DMS53 treated with DMSO at 0.1 percent for 48 hours (cell line): ENCODE measurements around the gene TENT5A.
"Not testable (repeated sequence)": the region's sequence is repeated elsewhere in the genome, so short reads cannot be mapped to it uniquely, and the experiment has no call there.

Experiments used
- DNase-seq: peaks from one replicate; lab custom pipeline; 2025; ENCODE audit not compliant: unreplicated experiment; lab: John Stamatoyannopoulos, UW

The TENT5A gene

GRCh38 chr6:81752084-81752920, at the start of gene TENT5A:
TENT5A (minus strand) TSS chr6:81752681; CDS start chr6:81752141, 540 bp downstream.
- peak; percentile 78 for DNase-seq

- no peak for DNase-seq
Observed at GRCh38 chr6:81801489-81801888, 49.0 kb upstream of the TENT5A start.

- DNase-seq: no peak
Observed at GRCh38 chr6:81800666-81801065, 48.2 kb upstream of the TENT5A start.

GRCh38 chr6:81799323-81799722, 46.8 kb upstream of the TENT5A start:
- DNase-seq: no peak

GRCh38 chr6:81797591-81797990, 45.1 kb upstream of the TENT5A start:
- DNase-seq: no peak

GRCh38 chr6:81795890-81796289, 43.4 kb upstream of the TENT5A start:
- no peak for DNase-seq

GRCh38 chr6:81793821-81794475, 41.5 kb upstream of the TENT5A start:
- DNase-seq: no peak

GRCh38 chr6:81792826-81793225, 40.3 kb upstream of the TENT5A start:
- DNase-seq: no peak

- DNase-seq: no peak
Observed at GRCh38 chr6:81791756-81792155, 39.3 kb upstream of the TENT5A start.

- no peak for DNase-seq
Observed at GRCh38 chr6:81790034-81790433, 37.6 kb upstream of the TENT5A start.

- no peak for DNase-seq
Observed at GRCh38 chr6:81789291-81789690, 36.8 kb upstream of the TENT5A start.

- peak; percentile 13 for DNase-seq
Observed at GRCh38 chr6:81788748-81789147, 36.3 kb upstream of the TENT5A start.

GRCh38 chr6:81787313-81788068, 35.0 kb upstream of the TENT5A start:
- peak; percentile 61 for DNase-seq

GRCh38 chr6:81786150-81786549, 33.7 kb upstream of the TENT5A start:
- DNase-seq: no peak

GRCh38 chr6:81785377-81785776, 32.9 kb upstream of the TENT5A start:
- DNase-seq: peak; percentile 57

GRCh38 chr6:81783893-81784292, 31.4 kb upstream of the TENT5A start:
- DNase-seq: no peak

GRCh38 chr6:81781624-81782023, 29.1 kb upstream of the TENT5A start:
- DNase-seq: no peak

GRCh38 chr6:81777586-81778268, 25.2 kb upstream of the TENT5A start:
- DNase-seq: peak; percentile 6

GRCh38 chr6:81776219-81776618, 23.7 kb upstream of the TENT5A start:
- DNase-seq: not testable (repeated sequence)

- peak; percentile 84 for DNase-seq
Observed at GRCh38 chr6:81774542-81774941, 22.1 kb upstream of the TENT5A start.

GRCh38 chr6:81773887-81774286, 21.4 kb upstream of the TENT5A start:
- DNase-seq: no peak
